ENCODE measurements around the gene RAPGEF4.
"Not testable (repeated sequence)": the region's sequence is repeated elsewhere in the genome, so short reads cannot be mapped to it uniquely, and the experiment has no call there.

The RAPGEF4 gene

DNA sequence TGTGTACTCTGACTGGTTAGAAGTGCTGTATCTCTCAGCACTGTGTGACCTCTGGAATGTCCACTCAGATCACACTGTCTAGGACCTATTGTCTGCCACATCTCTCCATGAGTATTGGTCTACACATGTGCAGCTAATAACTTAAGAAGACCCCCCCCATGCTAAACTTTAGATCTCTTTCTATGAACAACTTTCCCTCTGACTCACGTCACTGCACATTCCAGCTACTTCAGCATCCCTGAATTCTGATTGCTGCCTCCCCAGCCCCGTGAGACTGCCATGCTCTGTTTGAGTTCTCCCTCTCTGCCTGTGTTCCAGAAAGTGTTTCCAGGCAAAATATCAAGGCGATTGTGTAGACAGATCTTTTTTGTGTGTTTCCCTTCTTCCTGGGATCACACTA, 41.8 kb downstream of the RAPGEF4 start:
- no peak for DNase-seq

DNA sequence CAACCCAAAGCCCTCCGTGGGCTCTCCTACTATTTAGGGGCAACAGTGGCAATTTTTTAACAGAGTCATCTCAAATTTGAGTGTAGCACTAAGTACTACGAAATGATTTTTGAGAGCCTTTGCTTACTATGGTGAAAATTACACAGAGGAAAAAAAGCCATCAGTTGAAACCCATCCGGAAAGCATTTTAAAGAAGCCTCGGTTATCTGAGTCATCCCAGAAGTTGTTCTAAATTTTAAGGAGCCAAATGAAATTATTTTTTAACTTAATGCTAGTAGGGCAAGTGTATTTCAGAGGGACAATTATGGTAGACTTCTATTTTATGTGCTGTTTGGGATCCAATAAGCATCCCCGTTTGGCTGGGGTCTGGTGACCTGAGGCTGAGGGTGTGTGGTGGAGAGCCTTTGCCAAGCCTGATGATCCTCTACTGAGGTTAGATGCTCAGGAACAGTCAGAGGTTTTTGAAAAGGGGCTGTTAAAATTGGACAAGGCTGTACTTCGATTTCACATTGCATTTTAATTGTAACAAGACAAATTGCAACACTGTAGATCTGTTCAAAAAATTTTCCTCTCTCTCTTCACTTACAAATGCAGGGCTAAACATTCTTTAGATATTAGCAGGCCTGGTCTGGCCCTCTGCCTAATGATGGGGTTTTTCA, 47.0 kb downstream of the RAPGEF4 start:
- DNase-seq: no peak

DNA sequence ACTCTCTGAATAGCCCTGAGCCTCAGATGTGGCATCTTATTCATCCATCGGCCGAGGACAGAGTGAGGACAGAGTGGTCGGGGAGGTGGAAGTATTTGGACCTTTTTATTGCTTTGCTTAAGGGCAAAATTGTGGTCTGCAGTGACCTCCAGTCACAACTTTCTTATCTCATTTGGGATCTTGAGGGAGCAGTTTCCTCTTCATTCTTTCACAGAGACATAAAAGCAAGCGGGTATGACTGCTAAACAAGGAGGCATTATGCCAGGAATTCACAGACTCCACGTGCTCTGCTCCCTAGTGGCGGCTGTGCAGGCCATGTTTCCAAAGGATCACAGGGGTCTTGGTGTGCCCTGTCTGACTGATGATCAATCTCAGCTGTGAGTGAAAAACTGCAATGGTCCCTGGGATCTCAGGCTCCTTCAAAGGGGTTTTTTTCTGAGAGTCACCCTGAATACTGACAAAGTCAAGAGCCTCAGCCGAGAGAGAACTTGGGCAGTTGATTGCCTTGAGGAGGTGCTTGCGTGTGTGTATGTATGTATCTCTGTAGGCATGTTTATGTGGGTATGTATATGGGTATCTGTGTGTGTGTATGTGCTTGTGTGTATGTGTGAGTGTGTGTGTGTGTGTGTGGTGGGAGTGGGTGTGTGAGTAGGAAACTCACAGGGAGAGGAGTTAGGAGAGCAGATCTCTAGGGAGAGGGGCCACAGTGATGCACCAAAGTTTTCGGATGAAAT, 47.7 kb downstream of the RAPGEF4 start:
- no peak for DNase-seq

DNA sequence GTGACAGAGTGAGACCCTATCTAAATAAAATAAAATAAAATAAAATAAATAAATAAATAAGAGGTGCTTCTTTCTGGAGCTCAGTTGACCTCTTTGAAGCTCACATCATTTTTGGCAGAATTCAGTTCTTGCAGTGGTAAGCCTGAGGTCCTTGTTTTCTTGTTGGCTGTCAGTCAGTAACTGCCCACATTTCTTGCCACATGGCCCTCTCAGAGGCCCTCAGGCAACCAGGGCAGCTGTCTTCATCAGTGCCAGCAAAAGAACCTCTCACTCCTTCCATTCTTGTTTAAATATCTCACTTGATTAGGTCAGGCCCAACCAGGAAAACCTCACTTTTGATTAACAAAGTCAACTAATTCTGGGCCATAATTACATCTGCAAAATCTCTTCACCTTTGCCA, 53.2 kb downstream of the RAPGEF4 start:
- no peak for DNase-seq

DNA sequence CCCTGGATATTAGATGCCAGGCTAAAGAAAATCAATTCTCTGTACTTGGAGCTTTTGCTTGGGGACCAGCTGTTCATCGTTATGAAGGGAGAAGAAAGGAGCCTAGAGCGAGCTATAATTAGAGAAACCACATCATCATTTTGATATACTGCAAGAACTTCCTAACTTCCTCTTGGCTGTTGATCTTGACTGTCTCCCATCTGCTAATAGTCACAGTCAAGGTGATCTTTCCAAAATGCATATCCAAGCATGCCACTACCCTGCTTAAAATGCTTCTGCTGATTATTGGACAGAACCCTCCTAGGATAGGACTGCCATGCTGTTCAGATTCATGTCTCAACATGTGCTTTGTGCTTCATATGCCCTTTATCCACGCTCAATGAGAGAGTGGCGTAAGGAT, 54.8 kb downstream of the RAPGEF4 start:
- no peak for DNase-seq

DNA sequence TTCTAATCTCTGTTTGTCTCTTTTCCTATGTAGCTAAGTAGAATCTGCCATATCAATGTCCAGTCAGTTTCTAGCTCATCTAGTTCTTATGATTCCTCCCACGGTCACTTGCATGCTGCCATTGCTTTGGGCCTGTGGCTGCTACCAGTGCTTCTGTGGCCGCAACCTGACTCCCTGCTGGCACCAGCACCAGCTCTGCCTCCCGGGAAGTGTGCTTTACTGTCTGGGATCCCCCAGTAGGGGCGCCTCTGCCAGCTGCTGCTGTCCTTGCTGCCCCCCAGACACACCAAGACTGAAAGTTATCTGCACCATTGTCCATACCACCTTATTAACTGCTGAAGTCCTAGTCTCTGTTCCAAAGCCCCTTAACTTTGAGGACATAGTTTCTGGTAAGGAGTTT, 56.3 kb downstream of the RAPGEF4 start:
- no peak for DNase-seq

DNA sequence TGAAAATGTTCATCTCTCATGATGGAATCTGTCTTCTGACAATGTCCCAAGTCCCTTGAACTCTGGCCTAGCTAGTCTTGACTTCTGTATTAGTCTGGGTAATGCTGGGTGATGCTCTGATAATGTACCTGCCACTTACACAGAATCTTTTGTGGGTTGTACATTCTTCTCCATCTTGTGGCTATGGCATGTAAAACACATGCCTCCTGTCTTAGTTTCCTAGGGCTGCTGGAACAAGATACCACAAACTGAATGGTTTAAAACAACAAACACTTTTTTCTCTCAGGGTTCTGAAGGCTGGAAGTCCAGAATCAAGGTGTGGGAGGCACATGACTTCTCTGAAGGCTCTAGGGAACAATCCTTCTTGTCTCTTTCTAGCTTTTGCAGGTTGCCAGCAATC, 57.1 kb downstream of the RAPGEF4 start:
- no peak for DNase-seq

DNA sequence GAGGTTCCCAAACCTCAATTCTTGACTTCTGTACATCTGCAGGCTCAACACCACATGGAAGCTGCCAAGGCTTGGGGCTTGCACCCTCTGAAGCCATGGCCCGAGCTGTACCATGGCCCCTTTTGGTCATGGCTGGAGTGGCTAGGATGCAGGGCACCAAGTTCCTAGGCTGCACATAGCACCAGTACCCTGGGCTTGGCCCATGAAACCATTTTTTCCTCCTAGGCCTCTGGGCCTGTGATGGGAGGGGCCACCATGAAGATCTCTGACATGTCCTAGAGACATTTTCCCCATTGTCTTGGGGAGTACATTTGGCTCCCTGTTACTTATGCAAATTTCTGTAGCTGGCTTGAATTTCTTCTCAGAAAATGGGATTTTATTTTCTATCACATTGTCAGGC, 67.7 kb downstream of the RAPGEF4 start:
- not testable (repeated sequence) for DNase-seq

DNA sequence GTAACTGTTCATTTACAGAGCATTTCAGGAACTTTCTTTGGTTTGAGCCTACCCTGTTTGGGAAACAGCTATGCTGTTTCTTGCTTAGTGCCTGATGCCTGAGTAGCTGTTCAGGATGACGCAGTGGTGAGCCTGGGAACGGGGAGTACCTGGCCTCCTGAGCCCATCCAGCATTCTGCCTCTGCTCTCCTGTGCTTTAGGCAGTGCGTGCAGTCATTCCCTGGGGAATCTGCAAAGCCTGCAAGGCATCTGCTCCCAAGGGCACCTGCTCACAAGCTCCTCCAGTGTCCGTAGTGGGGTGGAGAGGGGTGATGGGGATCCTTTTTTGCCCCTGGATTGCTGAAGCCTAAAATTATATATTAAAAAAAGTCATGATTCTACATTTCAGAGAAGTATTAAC, 68.8 kb downstream of the RAPGEF4 start:
- no peak for DNase-seq

DNA sequence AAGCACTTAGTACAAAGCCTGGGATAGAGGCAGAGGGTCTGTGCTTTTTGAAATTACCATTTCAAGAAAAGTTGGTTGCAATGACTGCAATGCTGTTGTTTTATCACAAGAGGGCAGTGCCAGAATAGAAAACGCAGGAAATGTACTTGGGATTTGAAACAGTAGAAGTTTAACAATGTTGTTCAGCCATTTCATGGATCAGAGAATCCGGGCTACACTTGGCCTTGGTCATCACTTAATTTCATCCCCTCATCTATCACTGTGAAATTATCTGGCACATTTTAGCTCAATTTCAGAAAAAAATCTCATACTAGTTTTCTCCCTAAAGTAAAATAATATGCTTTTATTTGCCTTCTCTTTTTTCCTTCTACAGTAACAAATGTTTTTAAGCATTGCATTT, 70.8 kb downstream of the RAPGEF4 start:
- DNase-seq: peak; percentile 80

DNA sequence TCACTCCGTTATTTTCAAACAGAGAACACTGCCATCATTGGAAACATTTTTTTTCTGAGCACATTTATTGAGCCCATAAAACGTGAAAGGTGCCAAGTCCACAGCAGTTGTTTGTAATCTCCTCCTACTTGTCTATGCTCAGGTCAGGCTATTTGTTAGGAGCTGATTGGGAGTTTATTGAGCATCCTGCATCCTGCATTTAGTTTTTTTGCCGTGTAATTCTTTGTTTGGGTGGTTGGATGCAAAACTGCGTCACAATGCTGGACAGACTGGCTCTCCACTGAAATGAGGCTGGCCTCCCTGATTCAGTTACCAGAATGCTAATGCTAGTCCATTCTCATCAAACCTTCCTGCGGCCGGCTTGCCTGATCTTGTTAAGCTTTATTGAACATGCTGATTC, 71.4 kb downstream of the RAPGEF4 start:
- DNase-seq: no peak

DNA sequence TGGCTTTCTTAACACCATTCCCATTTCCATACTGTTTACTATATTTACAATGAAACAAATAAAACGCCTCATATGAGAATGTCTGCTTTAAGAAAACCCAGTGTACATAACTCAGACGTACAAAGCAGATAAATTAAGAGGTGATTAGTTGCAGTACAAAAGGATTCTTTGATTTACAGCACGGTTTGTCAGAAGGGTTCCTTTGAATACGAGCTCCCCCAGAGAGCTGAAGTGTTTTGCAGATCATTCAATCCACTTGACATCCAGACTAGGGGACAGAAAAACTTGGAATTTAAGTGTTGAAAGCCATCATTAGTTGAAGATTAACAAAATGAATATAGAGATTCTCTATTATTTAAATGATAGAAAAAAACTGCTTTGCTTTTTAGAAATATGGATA, 72.5 kb downstream of the RAPGEF4 start:
- DNase-seq: no peak

DNA sequence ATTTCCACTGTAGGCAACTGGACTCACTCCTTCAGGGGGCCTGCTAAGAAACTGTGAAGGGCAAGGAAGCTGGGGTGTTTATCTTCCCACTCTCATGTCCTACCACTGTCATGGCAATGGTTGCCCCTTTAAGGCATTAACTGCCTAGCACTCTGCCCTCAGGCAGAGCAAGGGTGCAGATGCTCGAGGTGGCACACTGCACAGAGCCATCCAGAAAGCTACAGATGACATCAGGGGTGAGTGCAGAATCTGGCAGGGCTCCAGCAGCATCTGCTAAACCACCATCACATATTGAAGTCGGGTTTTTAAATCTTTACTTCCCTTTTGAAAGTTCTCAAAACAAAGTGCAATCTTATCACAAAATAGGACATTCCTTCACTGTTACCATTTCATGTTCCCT, 75.4 kb downstream of the RAPGEF4 start:
- DNase-seq: no peak

DNA sequence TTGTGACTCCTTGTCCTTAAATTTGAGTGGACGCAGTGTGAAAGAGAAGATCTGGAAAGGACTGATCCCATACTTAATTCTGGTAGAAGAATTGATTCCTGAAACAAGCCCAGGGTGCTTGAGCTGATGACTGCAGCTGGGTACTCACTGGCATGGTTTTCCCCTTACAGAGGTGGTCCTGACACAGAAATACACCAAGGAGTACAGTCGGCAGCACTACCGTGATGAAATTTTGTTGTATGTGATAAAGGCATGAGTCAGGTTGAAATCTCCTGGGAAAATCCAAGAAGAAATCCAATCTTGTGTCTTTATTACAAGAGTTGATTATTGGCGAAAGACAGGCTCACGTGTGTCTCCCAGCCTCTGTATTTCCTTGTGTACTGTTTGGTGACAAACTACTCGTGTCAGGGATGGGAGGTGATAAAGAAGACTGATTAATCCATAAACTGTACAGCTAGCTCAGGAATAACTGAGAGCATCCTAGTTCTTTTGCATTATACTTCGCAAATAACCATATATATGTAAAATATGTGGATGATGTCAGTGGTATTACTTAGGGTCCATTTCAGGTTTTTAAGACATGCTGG, 76.6 kb downstream of the RAPGEF4 start:
- DNase-seq: no peak

DNA sequence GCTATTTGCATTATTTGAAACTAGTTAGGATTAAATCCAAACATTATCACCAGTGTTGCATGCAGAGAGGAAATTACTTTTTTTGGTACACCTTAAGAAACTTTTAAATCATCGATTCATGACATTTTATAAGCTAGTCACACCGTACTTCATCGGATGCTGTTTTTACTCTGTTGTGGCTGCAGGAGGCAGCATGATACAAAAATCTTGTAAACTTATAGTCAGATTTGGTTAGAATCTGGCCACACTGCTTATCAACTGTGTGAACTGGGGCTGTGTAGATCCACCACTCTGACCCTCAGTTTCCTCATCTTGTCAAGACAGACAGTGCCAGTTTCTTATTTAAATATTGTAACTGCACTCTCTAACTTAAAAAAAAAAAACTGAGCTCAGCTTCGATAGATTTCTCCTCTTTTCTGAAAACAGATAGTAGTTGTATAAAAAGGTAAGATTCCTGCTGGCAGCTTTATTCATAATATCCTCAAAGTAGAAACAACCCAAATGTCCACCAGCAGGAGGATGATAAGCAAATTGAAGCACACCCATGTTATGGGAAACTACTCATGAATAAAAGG, 77.8 kb downstream of the RAPGEF4 start:
- DNase-seq: peak; percentile 60

DNA sequence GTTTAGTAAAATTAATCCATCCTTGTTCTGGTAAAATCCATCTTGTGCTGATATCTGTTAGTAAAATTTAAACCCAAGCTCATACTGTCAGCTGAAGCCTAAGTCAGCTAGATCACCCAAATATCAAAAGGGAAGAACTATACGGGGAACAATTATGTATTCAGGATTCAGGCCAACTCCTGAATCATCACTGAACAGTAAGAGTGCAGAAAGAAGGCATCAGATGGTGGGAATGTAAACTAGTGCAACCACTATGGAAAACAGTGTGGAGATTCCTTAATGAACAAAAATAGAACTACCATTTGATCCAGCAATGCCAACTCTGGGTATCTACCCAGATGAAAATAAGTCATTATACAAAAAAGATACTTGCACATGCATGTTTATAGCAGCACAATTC, 81.8 kb downstream of the RAPGEF4 start:
- DNase-seq: no peak

DNA sequence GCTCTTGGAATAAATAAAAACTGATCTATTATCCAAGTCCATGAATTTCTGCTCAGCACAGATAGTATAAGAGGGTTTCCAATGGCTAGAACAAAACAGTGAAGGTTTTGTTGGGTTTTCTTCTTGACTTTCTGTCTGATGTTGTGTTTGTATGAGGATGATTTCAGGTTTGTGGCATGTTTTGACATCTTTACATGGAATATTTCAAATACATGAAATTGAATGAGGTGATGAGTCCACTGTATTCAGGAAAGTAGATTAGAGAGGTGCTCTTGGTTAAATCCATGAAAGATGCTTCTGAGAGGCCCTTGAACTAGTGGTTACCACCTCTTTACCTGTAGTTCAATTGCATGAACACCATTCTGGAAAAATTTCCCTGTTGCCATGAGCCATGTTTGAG, 84.3 kb downstream of the RAPGEF4 start:
- no peak for DNase-seq

DNA sequence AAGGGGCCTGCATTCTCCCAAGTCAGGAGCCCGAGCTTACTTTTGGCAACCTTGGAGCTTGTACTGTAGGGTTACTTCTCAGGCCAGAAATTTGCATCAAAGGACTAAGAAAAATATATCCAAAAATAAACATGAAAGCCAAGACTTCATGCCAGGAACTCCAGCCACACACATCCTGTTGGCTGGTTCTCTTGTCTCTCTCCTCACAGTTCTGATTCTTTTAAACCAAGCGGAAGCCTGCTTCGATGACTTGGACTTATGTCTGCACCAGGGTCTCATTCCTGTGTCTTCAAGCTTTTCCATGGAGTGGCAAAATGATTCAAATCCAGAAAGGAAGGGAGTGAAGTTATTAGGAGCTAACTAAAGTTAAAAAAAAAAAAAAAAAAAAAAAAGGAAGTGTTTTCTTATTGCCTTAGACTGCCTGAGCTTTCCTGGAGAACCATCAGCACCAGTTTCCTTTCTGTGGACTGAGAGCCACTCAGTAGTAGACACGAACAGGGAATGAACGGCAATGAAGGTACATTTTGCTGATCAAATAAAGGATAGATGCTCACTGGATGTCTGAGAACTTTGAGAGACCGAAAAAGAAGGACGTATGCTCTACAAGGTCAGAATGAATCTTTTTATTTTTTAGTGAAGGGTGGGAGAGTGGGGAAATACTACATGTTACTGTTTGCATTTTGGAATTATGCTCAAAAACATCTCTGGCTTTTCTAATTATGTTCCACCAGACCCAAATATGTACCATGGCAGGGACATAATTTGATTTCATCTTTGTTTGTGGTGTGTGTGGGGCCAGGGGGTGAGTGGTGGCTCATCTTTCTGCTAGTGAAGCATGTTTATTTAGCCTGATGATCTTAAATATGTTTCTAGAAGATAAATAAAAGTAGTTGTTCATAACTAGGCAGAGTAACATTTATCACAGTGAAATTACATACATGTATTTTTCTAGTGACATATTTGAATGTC, 86.0 kb downstream of the RAPGEF4 start:
- no peak for DNase-seq

DNA sequence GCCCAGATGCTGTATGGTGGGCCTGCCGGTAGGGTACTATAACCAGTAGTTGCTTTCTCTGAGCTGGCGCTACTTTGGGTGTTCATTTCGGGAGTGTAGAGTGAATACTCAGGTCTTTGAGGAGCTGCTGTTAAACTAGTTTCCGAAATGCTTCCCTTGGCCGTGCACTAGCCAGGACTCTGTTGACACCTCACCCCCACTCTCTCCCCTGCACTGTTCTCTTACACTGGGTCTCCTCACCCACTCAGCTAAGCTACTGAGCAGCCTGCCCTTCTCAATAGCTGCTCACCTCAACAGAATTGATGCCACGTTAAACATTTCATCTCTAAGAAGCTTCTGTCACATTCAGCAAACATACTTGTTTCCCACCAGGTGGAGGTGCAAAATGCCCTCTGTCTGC, 86.9 kb downstream of the RAPGEF4 start:
- DNase-seq: no peak

DNA sequence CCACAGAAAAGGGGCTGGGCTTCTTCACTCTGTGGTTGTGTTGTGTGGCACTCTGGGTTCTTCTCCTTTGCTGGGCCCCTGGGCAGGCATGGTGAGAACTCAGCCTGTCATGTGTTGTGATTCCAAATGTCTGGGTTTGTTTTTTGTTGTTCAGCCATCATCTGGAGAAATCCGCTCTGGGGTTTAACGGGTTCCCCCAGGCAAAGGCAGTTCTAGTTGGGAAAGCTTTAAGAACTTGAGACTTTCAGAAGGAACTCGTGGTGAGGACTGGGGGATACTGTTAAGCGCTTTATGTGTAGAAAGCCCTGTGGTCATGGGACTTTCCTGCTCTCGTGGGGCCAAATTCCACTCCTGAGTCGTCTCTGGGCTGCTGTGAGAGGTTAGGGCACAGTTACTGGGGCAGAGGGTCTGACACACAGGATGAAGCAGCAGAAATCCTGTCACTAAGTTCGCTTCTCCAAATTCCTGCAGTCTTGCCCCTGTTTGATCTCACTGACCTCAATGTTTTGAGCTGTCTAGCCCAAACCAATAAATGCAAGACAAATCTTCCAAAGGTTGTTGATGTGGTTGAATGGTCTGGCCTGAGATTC, 87.7 kb downstream of the RAPGEF4 start:
- DNase-seq: no peak

DNA sequence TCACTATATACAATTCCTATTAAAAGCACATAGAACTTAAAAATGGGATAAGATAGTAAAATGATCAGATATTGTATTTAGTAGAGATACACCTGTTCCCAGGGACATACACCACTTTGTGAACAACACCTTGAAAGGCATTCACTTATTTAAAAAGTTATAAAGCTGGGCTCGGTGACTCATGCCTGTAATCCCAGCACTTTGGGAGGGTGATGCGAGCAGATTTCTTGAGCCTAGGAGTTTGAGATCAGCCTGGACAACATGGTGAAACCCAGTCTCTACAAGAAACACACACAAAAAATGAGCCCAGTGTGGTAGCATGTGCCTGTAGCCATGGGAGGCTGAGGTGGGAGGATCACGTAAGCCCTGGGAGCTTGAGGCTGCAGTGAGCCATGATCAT, 90.9 kb downstream of the RAPGEF4 start:
- DNase-seq: no peak

DNA sequence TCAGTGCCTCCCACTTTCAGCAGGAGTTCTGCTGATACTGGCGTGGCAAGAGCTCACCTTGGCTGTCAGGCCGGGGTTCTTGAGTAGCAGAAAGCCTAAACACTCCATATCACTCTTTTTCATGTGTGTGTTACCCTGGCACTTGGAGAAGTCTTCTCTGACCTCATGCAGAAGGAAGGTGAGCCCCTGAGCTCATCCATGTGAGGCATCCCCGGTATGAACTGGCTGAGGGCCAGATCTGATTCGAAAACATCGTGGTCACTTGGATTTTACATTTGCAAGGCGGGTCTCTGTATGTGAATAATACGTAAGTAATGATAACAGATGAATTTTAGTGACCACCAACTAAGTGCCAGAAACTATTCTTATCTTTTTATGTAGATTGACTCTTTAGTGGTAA, 93.6 kb downstream of the RAPGEF4 start:
- no peak for DNase-seq

DNA sequence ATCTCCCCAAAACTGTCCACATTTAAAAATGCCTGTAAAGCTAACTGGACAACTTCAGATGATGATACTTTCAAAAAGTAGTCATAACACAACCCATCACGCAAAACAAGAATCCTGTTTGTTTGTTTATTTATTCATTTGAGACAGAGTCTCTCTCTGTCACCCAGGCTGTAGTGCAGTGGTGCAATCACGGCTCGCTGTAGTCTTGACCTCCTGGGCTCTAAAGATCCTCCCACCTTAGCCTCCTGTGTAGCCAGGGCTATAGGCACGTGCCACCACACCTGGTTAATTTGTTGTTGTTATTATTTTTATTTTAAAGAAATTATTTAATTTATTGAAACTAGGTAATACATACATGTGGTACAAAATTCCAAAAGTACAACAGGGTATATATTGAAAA, 94.8 kb downstream of the RAPGEF4 start:
- no peak for DNase-seq
